ENCODE measurements around the gene GPR82.
"Not testable (repeated sequence)": the region's sequence is repeated elsewhere in the genome, so short reads cannot be mapped to it uniquely, and the experiment has no call there.

GPR82 gene

DNA sequence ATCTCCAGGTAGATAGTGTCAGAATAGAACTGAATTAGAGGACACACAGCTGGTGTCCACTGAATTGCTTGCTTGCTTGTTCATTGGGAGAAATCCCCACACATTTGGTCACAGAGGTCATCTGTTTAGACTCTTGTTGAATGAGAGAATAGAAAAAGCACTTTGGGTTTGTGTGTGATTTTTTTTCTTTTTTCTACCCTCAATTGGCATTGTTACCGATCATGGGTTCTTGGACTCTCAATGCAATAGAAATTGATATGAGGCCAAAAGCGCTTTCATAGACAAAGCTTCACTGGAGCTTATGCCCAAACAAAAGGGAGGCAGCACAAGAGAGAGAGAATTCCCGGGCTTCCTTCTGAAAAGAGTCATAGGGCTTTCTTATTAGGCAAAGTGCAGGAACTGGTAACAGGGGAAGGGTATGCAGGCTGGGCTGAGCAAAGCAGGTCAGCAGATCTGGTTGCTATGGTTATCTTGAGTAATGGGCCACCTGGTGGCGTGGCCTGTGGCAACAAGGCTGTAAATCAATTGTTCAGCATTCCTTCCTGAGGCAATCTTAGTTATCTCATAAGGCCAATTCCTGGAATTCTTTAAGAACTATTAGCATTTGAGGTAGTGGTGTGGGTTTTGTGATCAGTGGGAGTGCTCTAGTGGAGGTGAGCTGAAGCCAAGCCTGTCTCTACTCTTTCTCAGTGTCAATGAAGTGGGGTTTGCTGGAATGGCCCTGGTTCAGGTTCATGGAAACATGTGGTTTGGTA, 5.3 kb upstream of the GPR82 start:
- DNase-seq (ENCODE audit: low read depth in 2 of 2, low spot score in 1 of 2), result no peak

DNA sequence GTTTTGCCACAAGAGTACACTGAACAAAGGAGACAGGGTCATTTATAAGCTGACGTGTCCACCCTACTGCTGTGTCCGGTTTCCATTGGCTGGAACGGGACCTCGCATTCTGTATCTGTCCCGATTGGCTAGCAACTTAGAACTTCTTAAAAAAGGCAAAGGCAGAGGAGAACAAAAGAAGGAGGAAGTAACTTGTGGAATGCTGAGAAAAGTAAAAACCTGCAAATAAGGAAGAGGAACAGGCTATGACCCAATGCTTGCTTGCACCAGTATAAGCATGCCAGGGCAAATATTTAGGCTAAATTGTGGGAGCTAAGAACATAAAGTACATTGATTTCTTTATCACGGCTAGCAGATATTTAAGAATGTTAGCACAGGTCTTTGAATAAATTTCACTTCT, 4.4 kb upstream of the GPR82 start:
- not testable (repeated sequence) for DNase-seq (ENCODE audit: low read depth in 2 of 2, low spot score in 1 of 2)

DNA sequence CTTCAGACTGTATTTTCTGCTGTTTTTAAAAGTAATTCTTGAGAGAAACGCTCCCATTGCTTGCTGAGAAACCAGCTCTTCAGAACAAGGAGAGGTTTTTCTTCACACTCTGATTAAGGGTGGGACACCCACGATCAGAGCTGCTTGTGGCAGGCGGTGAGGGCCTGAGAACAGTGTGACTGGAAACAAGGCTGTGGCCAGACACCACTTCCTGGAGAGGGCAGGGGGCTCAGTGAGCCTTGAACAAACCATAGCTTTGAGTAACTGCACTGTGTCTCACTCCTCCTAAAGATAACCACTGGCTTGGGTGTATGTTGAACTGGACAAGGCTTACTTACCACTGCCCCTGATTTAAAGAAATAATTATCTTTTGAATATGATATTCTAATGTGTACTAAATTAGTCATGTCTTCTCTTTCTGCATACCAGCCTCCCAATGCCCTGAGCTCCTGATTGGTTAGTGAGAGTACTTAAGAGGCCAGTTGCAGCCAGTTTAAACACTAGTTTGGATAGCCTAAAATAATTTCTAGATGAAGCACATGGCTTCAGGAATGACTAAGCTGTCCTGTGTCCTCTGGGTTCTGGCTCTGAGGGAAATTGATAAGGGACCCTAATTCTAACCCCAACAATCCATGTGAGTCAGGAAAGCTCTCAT, 3.7 kb upstream of the GPR82 start:
- peak in 1 of 2 donors; percentile 26 for DNase-seq (ENCODE audit: low read depth in 2 of 2, low spot score in 1 of 2)

DNA sequence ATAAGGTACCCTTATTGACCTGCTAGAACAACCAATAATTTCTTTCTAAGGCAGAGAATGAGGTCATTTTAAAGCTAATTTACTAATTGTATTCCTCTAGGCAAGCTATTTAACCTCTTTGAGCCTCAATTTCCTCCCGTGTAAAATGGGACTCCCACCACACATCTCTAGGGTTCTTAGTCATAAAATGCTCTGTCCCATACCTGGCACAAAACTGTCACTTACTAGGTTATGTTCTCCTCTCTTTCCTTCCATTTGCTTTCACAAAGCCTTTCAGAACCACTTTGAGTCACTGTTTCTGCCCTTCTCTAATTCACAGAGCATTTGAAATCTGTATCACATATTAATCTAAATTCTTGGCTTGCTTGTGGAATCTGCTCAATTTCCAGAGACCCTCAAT, 2.4 kb upstream of the GPR82 start:
- no peak for DNase-seq (ENCODE audit: low read depth in 2 of 2, low spot score in 1 of 2)

DNA sequence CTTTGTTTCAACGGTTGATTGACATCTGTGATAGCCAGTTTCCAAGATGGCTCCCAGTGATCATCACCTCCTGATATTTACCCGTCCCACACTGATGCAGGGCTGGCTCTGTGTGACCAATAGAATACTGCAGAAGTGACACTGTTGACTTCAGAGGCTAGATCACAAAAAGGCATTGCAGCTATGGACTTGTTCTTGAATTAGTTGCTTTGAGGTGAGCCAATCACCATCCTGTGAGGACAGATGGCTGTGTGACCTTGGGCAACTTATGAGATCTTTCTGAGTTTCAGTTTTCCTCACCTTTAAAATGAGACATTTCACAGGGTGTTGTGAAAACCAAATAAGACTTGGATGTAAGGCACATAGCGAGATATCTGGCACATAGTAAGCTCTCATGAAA, 1.8 kb upstream of the GPR82 start:
- no peak for DNase-seq (ENCODE audit: low read depth in 2 of 2, low spot score in 1 of 2)

DNA sequence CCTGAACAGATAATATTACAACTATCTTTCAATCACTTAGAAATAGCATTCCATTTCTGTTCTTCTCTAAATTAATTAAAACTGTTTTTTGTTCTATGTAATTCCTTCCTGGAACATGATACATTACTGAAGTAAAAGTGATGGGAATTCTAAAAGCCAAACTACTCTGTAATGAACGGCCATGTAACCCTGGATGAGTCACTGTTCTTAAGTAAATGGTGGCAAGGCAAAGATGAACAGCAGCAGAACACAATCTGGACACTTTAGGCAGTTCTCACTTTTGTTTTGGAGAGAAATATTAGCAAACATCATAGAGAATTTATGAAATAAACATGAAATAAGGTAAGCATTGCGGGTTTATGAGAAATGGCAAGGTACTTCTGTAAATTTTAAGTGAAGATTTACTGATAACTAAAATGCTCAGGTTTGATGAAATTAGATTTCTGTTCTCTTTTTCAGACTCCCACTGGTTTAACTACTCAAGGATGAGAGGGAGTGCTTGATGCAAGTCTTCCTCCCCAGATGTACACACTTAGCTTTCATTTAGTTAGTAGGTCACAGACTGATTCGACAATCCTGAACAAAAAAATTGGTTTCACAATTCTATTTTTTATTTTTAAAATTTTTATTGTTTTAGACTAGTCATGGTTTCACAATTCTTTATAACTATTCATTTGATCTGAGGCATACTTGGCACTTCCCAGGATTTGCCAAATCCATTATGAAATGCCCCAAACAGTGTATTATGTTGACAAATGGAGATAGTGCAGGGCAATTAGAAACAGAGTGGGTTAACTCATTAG, 964 bp upstream of the GPR82 start:
- DNase-seq (ENCODE audit: low read depth in 2 of 2, low spot score in 1 of 2), result no peak

DNA sequence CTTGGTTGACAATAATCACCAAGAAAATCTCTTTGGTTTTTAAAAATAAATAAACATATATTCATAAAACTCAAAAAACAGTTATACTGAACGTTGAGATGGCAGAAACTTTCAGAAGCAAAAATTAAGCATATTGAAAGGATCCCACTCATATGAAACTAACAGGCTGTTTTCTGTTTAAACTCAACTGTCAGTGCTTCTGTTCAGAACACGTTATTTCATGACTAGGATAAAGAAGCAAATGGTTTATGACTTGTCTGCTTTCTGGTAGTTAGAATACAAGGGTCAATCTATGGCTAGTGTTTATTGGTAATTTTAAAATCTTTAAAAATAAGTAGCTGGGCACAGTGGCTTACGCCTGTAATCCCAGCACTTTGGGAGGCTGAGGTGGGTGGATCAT, 4.1 kb downstream of the GPR82 start:
- DNase-seq (ENCODE audit: low read depth in 2 of 2, low spot score in 1 of 2), result no peak

DNA sequence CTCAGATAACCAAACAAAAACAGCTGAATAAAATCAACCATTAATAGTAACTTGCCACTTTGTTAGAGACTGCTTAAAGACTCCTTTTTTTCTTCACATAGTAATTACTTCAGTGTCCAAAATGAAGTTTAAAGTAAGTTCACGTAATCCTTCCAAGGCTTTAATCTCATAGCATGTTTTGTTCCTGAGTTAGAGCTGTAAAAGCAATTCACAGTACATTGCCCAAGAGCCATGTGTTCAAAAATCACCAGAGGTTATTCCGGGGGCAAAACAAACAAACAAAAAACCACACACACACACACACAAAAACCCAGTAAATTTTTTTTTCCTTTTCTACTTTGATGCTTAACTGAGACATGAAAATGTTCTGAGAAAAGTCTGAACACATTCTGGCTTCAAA, 6.1 kb downstream of the GPR82 start:
- DNase-seq (ENCODE audit: low read depth in 2 of 2, low spot score in 1 of 2), result no peak

DNA sequence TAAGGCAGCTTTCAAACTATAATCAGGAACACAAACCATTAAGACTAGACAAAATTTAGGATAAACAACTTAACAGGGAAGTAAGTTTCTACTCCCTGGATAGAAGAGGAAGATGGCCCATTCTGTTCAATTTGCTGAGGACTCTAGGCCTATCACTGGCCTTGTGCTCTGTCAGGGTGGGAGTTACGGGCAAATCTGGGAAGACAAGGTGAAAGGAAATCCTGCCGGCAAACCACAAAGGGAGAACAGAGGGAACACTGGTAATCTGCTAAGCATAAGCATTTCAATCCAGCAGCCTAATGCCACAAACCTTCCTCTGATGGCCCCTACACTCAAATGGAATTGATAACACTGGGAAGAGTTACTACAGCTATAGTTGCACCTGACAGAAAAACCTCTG, 8.3 kb downstream of the GPR82 start:
- no peak for DNase-seq (ENCODE audit: low read depth in 2 of 2, low spot score in 1 of 2)

DNA sequence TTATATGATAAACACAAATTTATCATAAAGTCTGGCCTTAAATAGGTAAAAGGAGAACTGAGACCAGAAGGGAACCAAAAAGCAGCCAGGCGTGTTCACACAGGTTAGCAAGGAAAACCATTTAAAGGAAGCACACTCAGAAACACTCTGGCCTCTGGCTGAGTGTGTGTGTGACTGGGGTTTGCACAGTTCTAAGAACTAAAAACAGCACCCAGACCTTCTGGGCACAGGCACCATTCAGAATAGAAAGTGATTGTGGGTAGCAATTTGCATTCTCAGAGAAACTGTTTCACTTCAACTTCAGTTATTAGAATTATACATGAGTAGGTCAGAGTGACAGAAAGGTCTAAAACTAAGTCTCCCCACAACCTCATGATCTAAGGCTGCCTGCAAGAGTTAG, 10.0 kb downstream of the GPR82 start:
- DNase-seq (ENCODE audit: low read depth in 2 of 2, low spot score in 1 of 2), result no peak

DNA sequence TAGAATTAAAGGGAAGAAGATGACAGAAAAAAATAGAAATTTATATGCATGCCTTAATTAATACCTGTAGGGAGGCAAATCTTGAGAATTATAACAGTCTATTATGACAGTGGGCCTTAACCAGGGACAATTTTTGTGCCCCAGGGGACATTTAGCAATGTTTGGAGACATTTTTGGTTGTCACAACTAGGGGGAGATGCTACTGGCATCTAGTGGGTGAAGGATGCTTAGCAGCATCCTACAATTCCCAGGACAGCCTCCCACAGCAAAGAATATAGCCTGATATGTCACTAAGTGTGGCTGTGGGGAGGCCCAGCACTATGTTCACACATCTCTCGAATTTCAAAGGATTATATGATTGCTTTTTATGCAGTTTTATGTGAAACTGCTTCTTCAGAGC, 10.5 kb downstream of the GPR82 start:
- no peak for DNase-seq (ENCODE audit: low read depth in 2 of 2, low spot score in 1 of 2)

DNA sequence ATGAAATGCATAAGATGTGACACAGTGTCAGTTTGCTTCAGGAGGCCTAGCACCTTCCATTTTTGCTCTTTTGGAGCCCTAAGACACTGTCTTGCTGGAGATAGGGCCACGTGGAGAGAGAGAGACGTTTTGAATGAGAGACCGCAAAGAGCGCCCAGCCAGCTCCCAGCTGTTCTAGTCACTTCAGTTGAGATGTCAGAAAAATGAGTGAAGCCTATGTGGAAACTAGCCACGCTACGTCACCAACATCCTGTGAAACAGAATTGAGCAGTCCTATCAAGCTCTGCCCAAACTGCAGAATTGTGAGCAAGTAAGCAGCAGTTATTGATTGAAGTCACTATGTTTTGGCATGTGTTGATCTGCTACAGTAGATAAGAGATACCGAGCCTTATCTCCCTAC, 13.1 kb downstream of the GPR82 start:
- DNase-seq (ENCODE audit: low read depth in 2 of 2, low spot score in 1 of 2), result peak in 1 of 2 donors; percentile 4

DNA sequence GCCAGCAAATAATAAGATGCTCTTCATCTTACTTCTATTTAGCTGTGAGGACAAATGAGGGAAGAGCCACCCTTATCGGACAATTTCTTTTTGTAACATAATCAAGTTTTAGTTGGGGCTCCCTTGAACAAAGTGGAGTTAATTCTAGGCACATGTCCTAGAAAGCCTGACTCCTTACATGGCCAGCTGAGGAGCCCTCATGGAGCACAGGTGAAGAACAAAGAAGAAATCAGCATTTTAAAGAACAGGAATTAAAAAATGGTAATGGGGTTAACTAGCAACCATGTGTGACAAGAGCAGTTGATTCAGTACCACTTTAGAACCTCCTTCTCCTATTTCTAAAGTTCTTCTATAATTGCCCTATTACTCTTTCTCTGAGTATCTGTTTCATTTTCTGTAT, 15.9 kb downstream of the GPR82 start:
- no peak for DNase-seq (ENCODE audit: low read depth in 2 of 2, low spot score in 1 of 2)

DNA sequence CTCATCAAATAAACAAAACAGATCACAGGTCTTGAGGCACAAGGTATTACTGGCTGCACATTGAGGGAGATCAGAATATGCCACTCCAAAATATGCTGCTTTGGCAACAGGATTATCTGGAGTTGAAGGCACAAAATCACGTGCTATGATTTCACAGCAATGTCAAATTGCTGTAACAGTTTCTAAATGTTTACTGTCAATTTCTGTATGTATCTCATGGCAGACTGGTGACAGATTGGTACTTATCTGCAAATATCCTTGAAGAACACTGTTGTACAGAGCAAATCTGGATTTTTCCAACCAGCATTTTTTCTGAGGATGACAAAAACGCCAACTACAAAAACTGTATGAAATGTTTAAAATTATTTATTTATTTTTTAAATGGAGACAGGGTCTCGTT, 26.7 kb downstream of the GPR82 start:
- DNase-seq (ENCODE audit: low read depth in 2 of 2, low spot score in 1 of 2), result no peak

DNA sequence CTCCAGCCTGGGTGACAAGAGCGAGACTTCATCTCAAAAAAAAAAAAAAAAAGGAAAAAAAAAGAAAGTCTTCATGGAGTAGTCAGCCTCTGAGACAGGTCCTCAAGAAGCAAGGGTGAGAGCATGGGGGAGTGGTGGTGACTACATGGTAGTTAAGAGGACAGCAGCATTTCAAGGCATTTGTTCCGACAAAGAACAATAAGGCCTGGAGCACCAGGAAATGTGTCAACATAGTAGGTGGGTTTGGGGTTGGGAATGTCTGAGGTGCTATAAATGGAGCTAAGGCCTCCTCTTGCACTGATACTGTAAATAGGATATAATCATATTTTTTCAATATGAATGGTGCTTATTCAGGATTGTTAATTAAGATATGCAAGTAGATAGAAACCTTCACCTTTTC, 34.4 kb downstream of the GPR82 start:
- DNase-seq (ENCODE audit: low read depth in 2 of 2, low spot score in 1 of 2), result no peak

DNA sequence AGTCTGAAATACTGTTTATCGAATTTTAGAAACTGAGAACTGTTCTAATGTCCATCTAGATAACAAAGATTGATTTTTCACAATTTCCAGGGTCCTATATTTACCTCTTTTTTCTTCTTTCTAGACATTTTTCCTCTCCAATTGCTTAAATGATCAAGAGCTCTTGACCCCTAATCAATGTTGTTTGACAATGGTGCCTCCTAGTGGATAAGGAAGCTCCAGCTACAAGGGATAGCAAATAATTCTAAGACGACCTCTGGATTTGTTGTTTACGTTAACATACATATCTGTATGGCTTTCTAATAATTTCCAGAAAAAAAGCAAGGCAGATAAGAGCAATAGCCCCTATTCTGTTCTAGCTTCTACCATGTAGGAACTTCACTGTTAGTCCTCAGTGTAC, 35.8 kb downstream of the GPR82 start:
- DNase-seq (ENCODE audit: low read depth in 2 of 2, low spot score in 1 of 2), result no peak

DNA sequence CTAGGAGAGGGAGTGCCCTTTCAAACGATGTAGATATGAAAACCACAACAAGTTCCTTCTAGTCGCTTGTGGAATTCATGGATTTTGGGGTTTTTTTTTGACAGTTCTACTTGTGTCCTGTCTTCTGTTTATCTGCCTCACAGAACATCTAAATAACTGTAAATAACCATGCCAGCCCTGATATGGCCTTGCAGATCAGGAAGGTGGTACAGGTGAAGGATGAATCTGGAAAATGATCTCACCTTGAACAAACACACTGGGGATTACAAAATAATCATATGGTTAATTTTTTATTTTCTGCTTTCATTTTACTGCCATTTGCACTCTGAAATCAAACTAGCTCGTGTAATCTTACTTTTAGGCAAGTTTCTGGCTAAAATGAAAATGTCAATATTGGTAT, 37.2 kb downstream of the GPR82 start:
- no peak for DNase-seq (ENCODE audit: low read depth in 2 of 2, low spot score in 1 of 2)

DNA sequence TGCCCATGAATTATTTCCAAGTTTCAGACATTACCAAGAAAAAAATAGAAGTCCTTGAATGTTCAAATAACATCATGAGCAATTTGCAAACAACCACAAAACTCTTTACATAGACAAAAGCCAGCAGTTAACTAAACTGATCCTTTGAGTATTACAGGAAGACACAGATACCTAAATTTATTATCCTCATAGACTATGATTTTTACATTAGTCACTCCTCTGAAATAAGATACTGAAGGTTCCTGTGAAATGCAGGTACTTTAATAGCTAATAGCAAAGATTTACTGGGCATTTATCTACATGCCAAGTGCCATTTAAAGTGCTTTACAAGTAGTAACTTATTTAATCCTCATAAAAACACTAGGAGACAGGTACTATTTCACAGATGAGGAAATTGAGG, 37.7 kb downstream of the GPR82 start:
- no peak for DNase-seq (ENCODE audit: low read depth in 2 of 2, low spot score in 1 of 2)

DNA sequence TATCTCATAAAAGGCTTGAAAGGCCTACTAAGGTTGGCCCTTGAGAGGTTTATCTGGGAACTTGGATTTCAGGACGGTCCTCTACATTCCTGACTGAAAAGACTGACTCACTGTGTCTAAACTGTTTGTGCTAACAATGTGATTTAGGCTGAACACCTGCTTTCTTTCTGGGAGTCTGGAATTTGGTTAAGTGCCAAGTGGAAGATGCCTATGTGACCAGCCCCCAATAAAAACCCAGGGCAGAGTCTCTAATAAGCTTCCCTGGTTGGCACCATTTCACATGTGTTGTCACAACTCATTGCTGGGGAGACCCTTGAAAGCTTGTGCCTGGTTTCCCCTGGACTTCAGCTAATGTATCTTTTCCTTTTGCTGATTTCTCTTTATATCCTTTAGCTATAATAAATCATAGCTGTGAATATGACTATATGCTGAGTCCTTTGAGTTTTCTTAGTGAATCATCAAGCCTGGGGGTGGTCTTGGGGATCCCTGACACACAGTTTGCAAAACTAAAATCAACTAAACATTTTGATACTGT, 55.1 kb downstream of the GPR82 start:
- DNase-seq (ENCODE audit: low read depth in 2 of 2, low spot score in 1 of 2), result no peak

All from stimulated activated CD8-positive, alpha-beta memory T cell treated with anti-CD3 and anti-CD28 coated beads, Interleukin-4, amount 100 ng/mL, for 4 hours (primary cell).